Smooth muscle cell (in vitro differentiated cells): ENCODE results near the gene FHOD1. TPM values are rescaled to one million over a fixed set of nuclear protein-coding genes. Genes with fewer than 3 reads are reported as not detected.

Source experiments
- DNase-seq: peaks from one replicate; lab custom pipeline; 2025; ENCODE audit not compliant: unreplicated experiment; lab: John Stamatoyannopoulos, UW
- H2AFZ ChIP-seq: fragments of 200-600 bp; sonication (generic); 2 replicates; pipeline ENCODE4 v1.6.0; 2016; ENCODE audit warnings: antibody characterized with exemption, low read depth, mild to moderate bottlenecking
- H3F3A ChIP-seq: fragments of 200-600 bp; sonication (generic); 2 replicates; pipeline ENCODE4 v1.6.0; 2017; ENCODE audit warnings: antibody characterized with exemption, low read depth
- H3K27ac ChIP-seq: fragments of 200-600 bp; sonication (generic); 2 replicates; pipeline ENCODE4 v1.5.1; 2016; ENCODE audit warnings: low read depth, mild to moderate bottlenecking
- H3K27me3 ChIP-seq: fragments of 200-600 bp; sonication (generic); 2 replicates; pipeline ENCODE4 v1.6.1; 2016; ENCODE audit warnings: low read depth, mild to moderate bottlenecking
- H3K36me3 ChIP-seq: fragments of 200-600 bp; sonication (generic); 2 replicates; pipeline ENCODE4 v1.5.1; 2016; ENCODE audit warnings: low read depth
- H3K4me1 ChIP-seq: fragments of 200-600 bp; sonication (generic); 2 replicates; pipeline ENCODE4 v1.5.1; 2016; ENCODE audit warnings: low read depth
- H3K4me2 ChIP-seq: fragments of 200-600 bp; sonication (generic); 2 replicates; pipeline ENCODE4 v1.6.0; 2016; ENCODE audit warnings: mild to moderate bottlenecking
- H3K4me3 ChIP-seq: fragments of 200-600 bp; sonication (generic); 2 replicates; pipeline ENCODE4 v1.5.1; 2016; ENCODE audit warnings: mild to moderate bottlenecking
- H3K79me2 ChIP-seq: fragments of 200-600 bp; sonication (generic); 2 replicates; pipeline ENCODE4 v1.6.0; 2016; ENCODE audit warnings: low read depth, mild to moderate bottlenecking
- H3K9ac ChIP-seq: fragments of 200-600 bp; sonication (generic); 2 replicates; pipeline ENCODE4 v1.6.0; 2016; ENCODE audit warnings: low read depth
- H3K9me3 ChIP-seq: fragments of 200-600 bp; sonication (generic); replicated peaks from 2 replicates; pipeline ENCODE4 v1.5.1; 2016; ENCODE audit warnings: low read depth
- H4K20me1 ChIP-seq: fragments of 200-600 bp; sonication (generic); 2 replicates; pipeline ENCODE4 v1.6.0; 2016; ENCODE audit warnings: low read depth
- CTCF ChIP-seq: fragments of 200-600 bp; sonication (generic); IDR thresholded peaks from 2 replicates; pipeline ENCODE4 v1.5.1; 2017; ENCODE audit warnings: borderline replicate concordance, mild to moderate bottlenecking, antibody characterized with exemption; ENCODE audit not compliant: insufficient read depth, poor library complexity, severe bottlenecking
- WGBS: methylation state at CpG from one replicate; pipeline ENCODE4 v1.1.7; 2016; ENCODE audit warnings: low lambda C conversion rate; 5-methylcytosine and 5-hydroxymethylcytosine counted together
- polyA plus RNA-seq: library from polyadenylated mRNA; unstranded; fragments of >200 nt; fragmentation: Nextera tagmentation; extraction: Ambion mirVana; gene quantifications from 2 replicates; pipeline ENCODE4 v1.2.1, GENCODE V29; 2016
- total RNA-seq: library from RNA; depleted of rRNA; stranded (reverse); fragments of >200 nt; gene quantifications from 2 replicates; pipeline ENCODE4 v1.2.3, GENCODE V29; 2014

Gene FHOD1
- total and polyA plus RNA-seq, 2 experiments from 2014 or later = 16.0 to 23.3 TPM

- no peak overlapping the region for H3K27ac ChIP-seq
- H3K27me3 ChIP-seq = no peaks in the 10 kb centered on the region
- DNase-seq = no peak
- no peak overlapping the region for H3K4me3 ChIP-seq
- WGBS = 91% methylated on average over 25 of the region's 25 CpGs
- H3K4me2 ChIP-seq = no peak overlapping the region
- H3K9me3 ChIP-seq = no peaks in the 10 kb centered on the region
- no peaks in the 10 kb centered on the region for H3K36me3 ChIP-seq
- no peaks in the 10 kb centered on the region for H3F3A ChIP-seq
- no peak for TF ChIP-seq CTCF
- no peak overlapping the region for H2AFZ ChIP-seq
- H3K79me2 ChIP-seq = no peaks in the 10 kb centered on the region
- H3K4me1 ChIP-seq = no peaks in the 10 kb centered on the region
- H3K9ac ChIP-seq = no peak overlapping the region
- no peaks in the 10 kb centered on the region for H4K20me1 ChIP-seq
These were observed 37.0 kb downstream of the FHOD1 start for GRCh38 chr16:67210069-67210937.

- Histone ChIP-seq H3K4me3 (no peak overlapping the region), H3K27me3 (no peaks in the 10 kb centered on the region), H3K9me3 (no peaks in the 10 kb centered on the region), H3K4me2 (no peak overlapping the region), H2AFZ (no peak overlapping the region), H3K79me2 (no peaks in the 10 kb centered on the region), H3K27ac (no peak overlapping the region), H3K9ac (no peak overlapping the region), H4K20me1 (no peaks in the 10 kb centered on the region), H3K36me3 (no peaks in the 10 kb centered on the region), H3F3A (no peaks in the 10 kb centered on the region), H3K4me1 (no peaks in the 10 kb centered on the region)
- TF ChIP-seq CTCF = no peak
- WGBS = 95% methylated on average over 7 of the region's 8 CpGs
- no peak for DNase-seq
These were observed 37.7 kb downstream of the FHOD1 start for GRCh38 chr16:67209565-67209964.

DNA sequence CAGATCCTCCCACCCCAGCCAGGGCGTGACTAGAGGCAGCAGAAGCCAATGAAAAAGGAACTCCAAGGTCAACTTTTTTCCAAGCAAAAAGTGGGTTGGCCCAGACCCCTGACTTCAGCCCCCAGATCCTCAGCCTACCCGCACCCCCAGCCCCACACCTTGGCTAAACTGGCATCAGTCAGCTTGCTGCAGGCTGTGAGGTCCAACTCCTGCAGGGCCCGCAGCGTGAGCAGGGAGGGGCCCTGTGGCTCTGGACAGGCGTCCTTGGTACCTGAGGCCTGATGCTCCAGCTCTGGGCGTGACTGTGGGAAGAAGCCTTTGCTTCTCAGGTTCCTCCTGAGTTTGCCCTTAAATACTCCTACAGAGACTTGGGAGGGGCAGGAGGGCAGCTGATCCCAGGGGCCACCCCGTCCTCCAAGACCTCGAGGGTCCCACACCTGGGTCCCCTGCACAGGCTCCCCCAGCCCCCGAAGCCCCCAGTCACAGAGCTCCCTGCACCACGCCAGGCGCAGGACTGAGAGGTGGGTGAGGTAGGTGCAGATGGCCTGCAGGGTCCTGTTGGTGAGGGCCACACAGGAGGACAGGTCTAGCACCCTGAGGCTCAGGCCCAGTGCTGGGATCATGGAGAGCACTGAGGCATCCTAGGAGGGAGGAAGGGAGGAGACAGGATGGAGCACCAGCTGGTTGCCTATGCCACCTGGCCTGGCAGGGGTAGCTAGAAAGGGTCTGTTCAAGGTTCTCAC is 39.0 kb downstream of the FHOD1 start:
- 94% methylated on average over 11 of the region's 11 CpGs for WGBS
- H4K20me1 ChIP-seq = no peaks in the 10 kb centered on the region
- H3F3A ChIP-seq = no peaks in the 10 kb centered on the region
- no peaks in the 10 kb centered on the region for H3K79me2 ChIP-seq
- no peaks in the 10 kb centered on the region for H3K9me3 ChIP-seq
- no peak for TF ChIP-seq CTCF
- H3K36me3 ChIP-seq = no peaks in the 10 kb centered on the region
- no peaks in the 10 kb centered on the region for H3K27me3 ChIP-seq
- no peak overlapping the region for H3K27ac ChIP-seq
- DNase-seq = no peak
- H3K4me2 ChIP-seq = no peak overlapping the region
- no peak overlapping the region for H3K9ac ChIP-seq
- no peak overlapping the region for H3K4me3 ChIP-seq
- no peaks in the 10 kb centered on the region for H3K4me1 ChIP-seq
- H2AFZ ChIP-seq = no peak overlapping the region
